ENCODE data around the gene RAB31. TPM values are rescaled to one million over a fixed set of nuclear protein-coding genes. Genes with fewer than 3 reads are reported as not detected.

The RAB31 gene
- total RNA-seq, 1 experiment from 2014 or later: 9.5 TPM

DNA sequence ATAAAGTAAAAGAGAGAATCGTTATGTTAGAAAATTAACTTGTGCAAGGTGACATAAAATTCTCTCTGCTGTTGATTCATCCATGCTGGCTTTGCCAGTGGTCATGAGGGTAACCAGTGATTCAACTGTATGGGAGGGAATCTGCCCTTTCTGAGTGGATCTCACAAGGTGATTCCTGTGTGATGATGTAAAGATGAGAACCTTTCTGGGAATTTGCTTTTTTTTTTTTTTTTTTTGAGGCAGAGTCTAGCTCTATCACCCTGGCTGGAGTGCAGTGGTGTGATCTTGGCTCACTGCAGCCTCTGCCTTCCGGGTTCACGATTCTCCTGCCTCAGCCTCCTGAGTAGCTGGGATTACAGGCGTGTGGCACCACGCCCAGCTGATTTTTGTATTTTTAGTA lies 23.3 kb downstream of the RAB31 start:
- CTCF ChIA-PET: interaction anchor here (1.2 kb wide), 1 partner anchor 58 kb away, joined by 6 read pairs; no protein-coding TSS in a partner anchor
- Mint-ChIP-seq H3K9me3 (ENCODE audit: unreplicated experiment) (no peaks in the 10 kb centered on the region), H3K27me3 (ENCODE audit: insufficient read depth, unreplicated experiment) (no peaks in the 10 kb centered on the region), H3K4me1 (ENCODE audit: low read depth, unreplicated experiment) (peaks cover 14% of the 10 kb centered on the region), H3K36me3 (ENCODE audit: insufficient read depth, unreplicated experiment) (peaks cover 7% of the 10 kb centered on the region), H3K4me3 (ENCODE audit: unreplicated experiment) (no peak overlapping the region), H3K27ac (ENCODE audit: unreplicated experiment) (no peak overlapping the region)
- no peaks in the 10 kb centered on the region for H3K36me3 ChIP-seq (ENCODE audit: control insufficient read depth, insufficient read depth, low read length)
- intact Hi-C loops (cut with micrococcal nuclease; ENCODE audit: unreplicated experiment): no loop called here
- no TSS peak for BruUV-seq (replicated peaks)
- no peak for TF ChIP-seq CTCF (IDR thresholded peaks at IDR 0.05; ENCODE audit: insufficient read depth in 1 of 2, low read depth in 1 of 2, low read length in 1 of 2, severe bottlenecking in 1 of 2, unreplicated experiment in 1 of 2)
- H3K4me3 ChIP-seq (ENCODE audit: low read depth, low read length): no peak overlapping the region
- POLR2A ChIA-PET: no interaction called here
- peaks cover 18% of the 10 kb centered on the region for H3K4me1 ChIP-seq
- no peaks in the 10 kb centered on the region for H3K9me3 ChIP-seq
- H3K27me3 ChIP-seq (replicated peaks; ENCODE audit: control insufficient read depth, insufficient read depth, low read length): no peaks in the 10 kb centered on the region
- no peak for DNase-seq

DNA sequence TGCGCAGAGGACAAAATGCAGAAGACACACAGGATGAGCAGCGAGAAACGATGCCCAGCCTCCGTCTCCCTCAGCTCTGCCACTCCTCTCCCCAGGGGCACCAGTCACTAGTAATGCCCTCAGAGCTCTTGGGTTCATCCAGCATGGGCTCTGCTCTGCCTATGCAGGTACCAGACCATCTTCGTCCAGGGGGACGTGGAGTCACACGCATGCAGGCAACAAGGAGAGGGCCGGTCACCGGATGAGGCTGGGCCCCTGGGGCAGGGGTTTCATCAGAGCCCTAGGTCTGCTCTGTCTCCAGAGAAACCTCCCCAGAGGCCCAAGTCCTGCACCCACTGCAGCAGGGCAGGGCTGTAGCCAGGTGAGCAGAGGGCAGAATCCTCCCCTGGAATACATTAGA lies 23.9 kb downstream of the RAB31 start:
- TF ChIP-seq CTCF (IDR thresholded peaks at IDR 0.05; ENCODE audit: insufficient read depth in 1 of 2, low read depth in 1 of 2, low read length in 1 of 2, severe bottlenecking in 1 of 2, unreplicated experiment in 1 of 2): no peak
- Mint-ChIP-seq H3K4me3 (ENCODE audit: unreplicated experiment) (no peak overlapping the region), H3K27ac (ENCODE audit: unreplicated experiment) (no peak overlapping the region), H3K36me3 (ENCODE audit: insufficient read depth, unreplicated experiment) (peaks cover 7% of the 10 kb centered on the region), H3K4me1 (ENCODE audit: low read depth, unreplicated experiment) (peaks cover 14% of the 10 kb centered on the region), H3K27me3 (ENCODE audit: insufficient read depth, unreplicated experiment) (no peaks in the 10 kb centered on the region), H3K9me3 (ENCODE audit: unreplicated experiment) (no peaks in the 10 kb centered on the region)
- Histone ChIP-seq H3K36me3 (ENCODE audit: control insufficient read depth, insufficient read depth, low read length) (no peaks in the 10 kb centered on the region), H3K27me3 (replicated peaks; ENCODE audit: control insufficient read depth, insufficient read depth, low read length) (no peaks in the 10 kb centered on the region), H3K4me3 (ENCODE audit: low read depth, low read length) (no peak overlapping the region), H3K4me1 (peaks cover 25% of the 10 kb centered on the region), H3K9me3 (no peaks in the 10 kb centered on the region)
- intact Hi-C loops (cut with micrococcal nuclease; ENCODE audit: unreplicated experiment): no loop called here
- DNase-seq: no peak
- POLR2A ChIA-PET: no interaction called here
- CTCF ChIA-PET: no interaction called here
- no TSS peak for BruUV-seq (replicated peaks)

GRCh38 chr18:9734189-9734588 lies 26.1 kb downstream of the RAB31 start:
- Mint-ChIP-seq H3K27ac (ENCODE audit: unreplicated experiment) (peak overlapping the region; percentile 94), H3K9me3 (ENCODE audit: unreplicated experiment) (no peaks in the 10 kb centered on the region), H3K4me1 (ENCODE audit: low read depth, unreplicated experiment) (peaks cover 14% of the 10 kb centered on the region), H3K4me3 (ENCODE audit: unreplicated experiment) (peak overlapping the region; percentile 50), H3K36me3 (ENCODE audit: insufficient read depth, unreplicated experiment) (peaks cover 7% of the 10 kb centered on the region), H3K27me3 (ENCODE audit: insufficient read depth, unreplicated experiment) (no peaks in the 10 kb centered on the region)
- no TSS peak for BruUV-seq (replicated peaks)
- TF ChIP-seq CTCF (IDR thresholded peaks at IDR 0.05; ENCODE audit: insufficient read depth in 1 of 2, low read depth in 1 of 2, low read length in 1 of 2, severe bottlenecking in 1 of 2, unreplicated experiment in 1 of 2): no peak
- POLR2A ChIA-PET: interaction anchor here (1.2 kb wide), 1 partner anchor 61 kb away, joined by 7 read pairs; no protein-coding TSS in a partner anchor
- no peaks in the 10 kb centered on the region for H3K27me3 ChIP-seq (replicated peaks; ENCODE audit: control insufficient read depth, insufficient read depth, low read length)
- H3K36me3 ChIP-seq (ENCODE audit: control insufficient read depth, insufficient read depth, low read length): no peaks in the 10 kb centered on the region
- intact Hi-C loops (cut with micrococcal nuclease; ENCODE audit: unreplicated experiment): no loop called here
- H3K4me1 ChIP-seq: peaks cover 42% of the 10 kb centered on the region
- CTCF ChIA-PET: no interaction called here
- H3K9me3 ChIP-seq: no peaks in the 10 kb centered on the region
- peak; percentile 61 to 77 for DNase-seq
- H3K4me3 ChIP-seq (ENCODE audit: low read depth, low read length): no peak overlapping the region
